HG03139 (cell line): Measurements from ENCODE around the gene FAM107B.

Experiments
- ATAC-seq: cut with Tn5 transposase; IDR thresholded peaks from one replicate; pipeline ENCODE4 v1.9.1; 2021; ENCODE audit not compliant: unreplicated experiment

Gene FAM107B

DNA sequence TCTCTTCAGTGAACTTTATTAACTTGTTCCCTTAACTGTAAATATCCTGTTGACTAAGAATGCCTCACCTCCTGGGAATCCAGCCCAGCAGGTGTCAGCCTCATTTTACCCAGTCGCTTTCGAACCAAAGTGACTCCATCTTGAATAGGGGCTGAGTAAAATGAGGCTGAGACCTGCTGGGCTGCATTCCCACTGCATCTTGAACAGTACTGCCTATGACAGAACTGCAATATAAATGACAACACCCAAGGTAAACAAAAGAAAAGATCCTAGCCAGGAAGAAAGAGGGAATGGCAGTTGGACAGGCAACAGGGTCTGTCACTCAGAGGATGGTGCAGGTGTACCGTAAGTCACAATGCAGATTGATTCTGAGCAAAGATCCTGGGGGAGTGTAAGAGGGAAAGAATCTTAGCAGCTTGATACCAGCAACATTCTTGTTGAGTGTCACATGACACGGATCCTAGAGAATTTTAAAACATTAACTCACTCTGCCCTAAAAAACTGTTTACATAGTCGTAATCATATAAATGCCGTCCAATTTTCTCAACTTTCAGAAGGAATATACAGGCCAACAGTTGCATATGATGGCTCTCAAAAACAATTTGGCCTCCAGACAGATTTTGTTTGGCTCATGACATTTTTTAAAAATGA lies 4.4 kb upstream of the FAM107B start:
- ATAC-seq, result no peak

DNA sequence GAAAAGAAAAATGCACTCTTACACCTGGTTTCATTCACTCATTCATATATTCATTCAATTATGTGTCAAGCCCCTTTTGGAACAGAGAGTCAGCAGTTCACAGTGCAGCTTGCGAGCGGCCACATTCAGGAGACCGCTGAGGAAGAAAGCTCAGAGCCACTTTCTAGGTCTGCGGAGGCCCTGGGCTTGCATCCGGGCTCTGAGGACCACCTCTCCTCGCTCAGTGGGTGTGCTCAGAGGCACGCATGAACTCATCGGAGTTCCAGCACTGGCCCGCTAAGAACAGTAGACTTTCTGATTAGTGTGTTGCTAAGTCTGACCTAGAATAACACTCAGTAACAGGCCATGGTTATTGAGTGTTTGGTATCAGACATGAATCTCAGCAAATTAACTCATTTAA lies 1.8 kb upstream of the FAM107B start:
- no peak for ATAC-seq

DNA sequence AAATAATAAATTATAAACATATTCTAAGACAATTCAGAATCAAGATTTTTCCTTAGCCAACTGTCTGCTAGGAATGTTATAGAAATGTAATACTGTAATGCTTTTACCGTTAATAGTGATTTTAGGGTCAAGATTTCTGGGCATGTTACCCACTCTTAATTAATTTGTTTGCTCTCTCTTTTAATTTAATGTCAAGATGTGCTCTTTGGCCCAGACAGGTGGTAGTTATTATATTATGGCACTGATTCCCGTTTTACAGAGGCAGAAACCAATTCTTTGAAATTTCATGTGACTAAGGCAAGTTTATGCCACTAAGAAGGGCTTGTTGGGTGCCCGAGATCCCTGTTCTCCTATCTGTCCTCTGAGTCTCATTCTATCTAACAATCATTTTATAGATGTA lies 959 bp upstream of the FAM107B start:
- no peak for ATAC-seq

DNA sequence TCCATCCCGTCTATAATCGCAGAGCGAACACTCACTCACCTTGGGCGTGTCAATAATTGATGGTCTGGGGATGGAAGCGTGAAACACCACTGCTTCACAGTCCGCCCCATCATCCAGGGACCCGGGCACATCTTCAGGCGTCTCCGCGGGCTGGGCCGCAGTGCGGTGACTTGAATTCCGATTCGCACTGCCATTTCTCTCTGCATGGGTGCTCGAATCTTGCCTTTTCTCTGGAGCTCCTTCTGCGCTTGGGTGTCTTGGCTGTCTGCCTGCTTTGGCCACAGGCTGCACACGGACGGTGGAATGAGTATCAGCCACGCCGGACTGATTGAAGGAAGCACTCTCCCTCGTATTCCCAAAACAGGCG lies 500 bp downstream of the FAM107B start:
- ATAC-seq, result no peak

DNA sequence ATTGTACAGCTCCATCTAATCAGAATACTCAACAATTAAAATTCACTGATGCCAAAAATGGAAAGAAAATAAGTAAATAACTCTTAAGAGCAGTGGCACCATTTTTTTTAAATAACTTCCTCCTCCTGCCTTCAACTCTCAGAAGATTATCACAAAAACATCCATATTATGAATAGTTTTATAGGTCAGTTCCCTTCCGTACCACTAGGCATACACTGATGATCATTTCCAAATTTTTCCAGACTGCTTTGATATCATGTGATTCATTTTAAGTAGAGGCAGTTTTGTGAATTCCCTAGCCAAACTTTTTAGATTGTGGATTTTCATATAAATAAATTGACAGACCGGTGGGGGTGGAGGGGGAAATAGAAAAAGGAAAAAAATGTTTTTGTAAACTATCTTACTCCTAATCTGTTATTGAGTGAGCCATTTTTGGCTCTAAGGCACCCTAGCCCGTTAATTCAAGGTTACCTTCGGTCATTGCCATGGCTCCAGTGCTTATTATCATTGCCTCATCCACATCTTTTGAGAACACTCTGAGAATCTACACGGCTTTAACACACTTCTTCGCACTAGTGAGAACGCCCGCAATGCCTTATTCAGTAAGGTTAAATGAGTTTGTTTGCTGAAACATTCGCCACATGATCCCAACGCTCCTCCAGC lies 1.0 kb downstream of the FAM107B start:
- no peak for ATAC-seq

DNA sequence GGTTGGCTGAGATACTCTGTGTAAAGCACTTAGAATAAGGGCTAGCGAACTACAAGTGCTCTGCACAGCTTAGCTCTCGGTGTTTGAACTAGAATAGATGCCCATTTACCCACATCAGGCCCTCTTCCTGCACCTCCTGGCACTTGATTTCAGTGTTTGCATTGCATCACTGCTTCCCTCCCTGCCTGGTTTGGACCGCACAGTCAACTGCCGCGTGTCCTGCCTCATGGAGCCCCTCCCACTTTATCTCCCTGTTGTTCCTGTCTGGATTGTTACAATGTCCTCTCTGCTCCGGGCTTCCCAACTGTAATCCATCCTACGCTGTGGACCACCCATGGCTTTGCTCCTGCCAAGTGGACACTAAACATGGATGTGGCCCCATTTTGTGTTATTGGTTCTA lies 2.3 kb downstream of the FAM107B start:
- ATAC-seq, result no peak

DNA sequence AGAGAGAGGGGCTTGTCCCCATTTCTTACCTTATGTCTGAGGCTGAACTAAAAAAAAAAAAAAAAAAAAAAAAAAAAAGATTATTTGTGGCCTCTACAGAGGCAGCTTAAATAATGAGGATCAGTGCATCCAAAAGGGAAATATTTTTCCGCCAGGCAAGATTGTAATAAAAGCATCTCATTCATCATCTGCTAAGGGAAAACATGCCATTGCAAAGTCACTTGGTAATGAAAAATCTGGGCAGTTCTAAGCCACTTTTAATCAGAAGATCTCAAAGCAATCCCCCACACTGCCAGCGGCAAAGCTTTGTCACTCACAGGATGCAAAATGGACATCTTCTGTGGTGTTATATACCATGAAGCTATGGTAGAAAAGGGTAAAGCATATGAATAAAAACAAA lies 3.8 kb downstream of the FAM107B start:
- no peak for ATAC-seq

DNA sequence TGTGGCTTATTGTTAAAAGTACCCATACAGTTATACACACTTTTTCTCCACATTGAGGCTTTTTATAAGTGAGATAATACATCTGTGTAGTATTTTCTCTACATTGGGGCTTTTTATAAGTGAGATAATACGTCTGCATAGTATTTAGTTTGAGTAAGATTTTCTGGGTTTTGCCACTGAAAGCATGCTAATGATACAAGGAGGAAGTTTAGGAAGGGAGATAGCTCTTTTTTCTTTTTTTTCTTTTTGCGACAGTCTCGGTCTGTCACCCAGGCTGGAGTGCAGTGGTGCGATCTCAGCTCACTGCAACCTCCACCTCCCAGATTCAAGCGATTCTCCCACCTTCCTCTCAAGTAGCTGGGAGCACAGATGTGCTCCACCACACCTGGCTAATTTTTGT lies 13.3 kb downstream of the FAM107B start:
- no peak for ATAC-seq

DNA sequence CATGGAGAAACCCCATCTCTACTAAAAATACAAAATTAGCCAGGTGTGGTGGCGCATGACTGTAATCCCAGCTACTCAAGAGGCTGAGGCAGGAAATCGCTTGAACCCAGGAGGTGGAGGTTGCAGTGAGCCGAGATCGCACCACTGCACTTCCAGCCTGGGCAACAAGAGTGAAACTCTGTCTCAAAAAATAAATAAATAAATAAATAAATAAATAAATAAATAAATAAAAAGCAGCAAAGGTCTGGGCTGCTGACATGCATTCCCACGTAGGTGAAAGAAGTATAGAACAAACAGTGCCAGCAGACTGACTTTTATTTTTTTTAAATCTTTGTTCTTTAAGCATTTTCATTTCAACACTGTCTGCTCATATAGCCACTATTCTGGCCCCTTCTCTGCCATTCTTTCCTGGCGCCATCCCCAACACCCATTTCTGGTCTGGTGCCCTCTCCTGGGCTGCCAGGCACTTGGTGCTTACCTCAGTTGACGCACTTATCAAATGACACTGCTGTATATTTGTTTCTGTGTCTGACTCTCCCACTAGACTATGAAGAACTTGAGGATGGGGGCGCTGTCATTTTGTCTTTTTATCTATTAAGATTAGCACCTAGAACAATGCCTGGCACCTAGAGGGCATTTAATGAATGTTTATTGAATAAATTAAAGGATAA lies 15.6 kb downstream of the FAM107B start:
- no peak for ATAC-seq

DNA sequence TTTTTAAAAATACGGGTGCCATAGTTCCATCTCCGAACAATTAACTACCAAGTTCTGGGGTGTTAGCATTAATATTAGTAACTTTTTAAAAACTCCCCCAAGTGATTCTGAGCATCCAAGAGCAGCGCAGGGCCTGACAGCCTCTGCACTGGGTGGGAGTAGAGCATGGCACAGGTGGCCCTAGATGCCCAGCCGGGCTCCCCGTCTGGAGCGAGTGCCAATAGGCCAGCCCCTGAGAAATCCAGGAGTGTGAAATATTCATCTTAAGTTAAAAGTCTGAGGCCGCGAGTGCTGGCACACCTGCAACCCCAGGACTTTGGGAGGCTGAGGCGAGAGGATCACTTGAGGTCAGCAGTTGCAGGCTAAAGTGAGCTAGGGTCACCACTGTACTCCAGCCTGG lies 16.2 kb downstream of the FAM107B start:
- ATAC-seq, result no peak

DNA sequence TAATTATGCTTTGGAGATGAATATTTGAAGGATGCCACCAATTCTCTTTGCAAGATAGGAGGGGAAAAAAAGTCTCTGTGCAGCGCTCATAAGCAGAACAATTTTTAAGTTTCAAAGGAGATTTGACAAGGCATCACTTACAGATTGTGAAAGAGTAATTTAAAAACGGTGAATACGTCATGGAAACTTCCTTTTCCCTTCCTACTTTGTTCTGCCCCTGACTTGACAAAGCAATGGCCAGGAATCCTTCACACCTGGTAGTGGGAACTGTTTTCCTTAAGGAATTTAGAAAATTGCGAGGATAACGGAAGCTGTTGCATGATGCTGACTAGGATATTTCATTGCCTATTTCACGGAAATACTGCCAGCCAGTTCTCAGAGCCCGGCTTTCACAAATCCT lies 16.7 kb downstream of the FAM107B start:
- ATAC-seq, result no peak

DNA sequence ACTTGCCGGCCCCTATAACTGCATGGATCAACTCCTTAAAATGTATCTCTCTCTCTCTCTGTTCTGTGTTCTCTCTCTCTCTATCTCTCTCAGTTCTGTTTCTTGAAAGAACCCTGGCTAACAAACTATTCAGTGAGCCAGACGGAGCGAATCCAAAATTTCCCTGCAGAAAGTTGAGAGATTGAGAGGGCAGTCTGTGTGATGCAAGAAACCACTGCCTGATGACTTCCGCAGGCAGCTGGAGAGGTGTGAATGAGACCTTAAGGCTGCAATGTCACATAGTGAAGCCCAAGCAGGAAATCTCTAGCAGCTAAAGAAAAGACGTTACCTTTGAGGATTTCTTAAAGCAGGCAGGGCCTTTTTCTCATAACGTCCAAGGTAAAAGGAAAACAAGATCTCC lies 17.3 kb downstream of the FAM107B start:
- no peak for ATAC-seq

DNA sequence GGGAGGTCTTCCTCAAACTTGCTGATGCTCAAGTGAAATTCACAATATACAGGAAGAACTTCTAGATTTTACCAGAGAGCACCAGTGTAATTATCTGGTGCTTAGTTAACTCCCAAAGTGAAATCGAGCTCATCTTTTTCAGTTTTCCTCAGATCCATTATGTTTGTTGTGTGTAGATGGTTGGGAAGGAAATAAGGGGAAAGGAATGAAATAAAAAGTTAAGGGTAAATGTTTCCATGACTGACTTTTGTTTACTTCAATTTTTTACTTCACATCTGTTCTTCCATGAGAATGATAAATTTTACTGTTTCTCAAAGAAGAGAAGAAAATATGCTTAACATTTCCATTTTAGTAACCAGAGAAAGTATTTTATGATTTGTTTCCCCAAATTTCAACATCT lies 21.3 kb downstream of the FAM107B start:
- no peak for ATAC-seq

DNA sequence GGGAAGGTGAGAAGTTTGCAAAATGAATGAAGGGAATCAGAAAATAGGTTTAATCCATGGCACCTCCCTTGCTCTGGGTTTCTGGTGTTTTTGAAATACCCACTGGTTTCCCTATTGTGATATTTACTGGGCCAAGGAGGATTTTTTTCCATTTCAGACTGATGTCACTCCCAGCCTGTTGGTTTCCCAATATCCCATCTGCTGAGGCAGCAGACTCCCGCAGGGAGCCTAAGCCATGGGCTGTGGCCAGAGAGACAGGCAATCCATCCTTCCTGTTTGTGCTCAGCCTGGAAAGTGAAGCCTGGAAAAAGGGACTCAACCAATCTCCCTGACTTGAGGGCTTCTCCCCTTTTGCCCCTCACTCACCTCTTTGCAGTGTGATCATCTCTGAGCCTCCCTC lies 22.8 kb downstream of the FAM107B start:
- no peak for ATAC-seq

DNA sequence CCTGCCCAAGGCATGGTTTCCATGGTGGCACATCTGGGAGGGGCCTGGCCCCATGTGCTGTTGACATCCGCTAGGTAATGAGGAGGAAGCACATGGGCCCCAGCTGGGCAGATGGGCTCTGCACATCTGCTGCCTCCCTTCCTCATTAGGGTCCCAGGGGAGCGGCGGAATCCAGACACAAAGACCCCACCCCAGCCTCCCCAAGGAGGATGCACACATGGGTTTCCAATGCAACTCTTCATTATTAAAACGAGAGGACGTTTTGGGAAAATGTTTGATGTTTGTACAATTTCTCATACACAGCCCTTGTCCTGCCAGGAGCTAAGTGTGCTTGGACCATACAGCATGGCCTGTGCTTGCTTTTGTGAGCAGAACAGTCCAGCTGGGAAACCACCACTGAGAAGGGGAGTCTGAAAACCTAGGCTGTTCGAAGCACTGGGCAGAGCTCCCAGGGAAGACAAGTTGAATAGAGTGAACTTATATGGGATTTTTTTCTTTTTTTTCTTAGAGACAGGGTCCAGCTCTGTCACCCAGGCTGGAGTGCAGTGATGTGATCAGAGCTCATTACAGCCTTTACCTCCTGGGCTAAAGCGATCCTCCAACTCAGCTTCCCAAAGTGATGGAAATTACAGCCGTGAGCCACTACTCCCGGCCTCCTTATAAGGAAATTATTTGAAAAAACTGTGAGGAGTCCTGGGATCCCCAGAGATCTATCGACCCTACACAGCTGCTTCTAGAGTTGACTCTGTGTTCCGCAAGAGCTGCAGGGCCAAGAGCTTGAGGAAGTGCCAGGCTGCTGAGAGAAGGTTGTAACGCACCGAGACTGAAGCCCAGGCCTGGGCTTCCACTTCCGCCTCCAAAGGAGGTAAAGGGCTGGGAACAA lies 23.4 kb downstream of the FAM107B start:
- ATAC-seq, result peak; percentile 64

DNA sequence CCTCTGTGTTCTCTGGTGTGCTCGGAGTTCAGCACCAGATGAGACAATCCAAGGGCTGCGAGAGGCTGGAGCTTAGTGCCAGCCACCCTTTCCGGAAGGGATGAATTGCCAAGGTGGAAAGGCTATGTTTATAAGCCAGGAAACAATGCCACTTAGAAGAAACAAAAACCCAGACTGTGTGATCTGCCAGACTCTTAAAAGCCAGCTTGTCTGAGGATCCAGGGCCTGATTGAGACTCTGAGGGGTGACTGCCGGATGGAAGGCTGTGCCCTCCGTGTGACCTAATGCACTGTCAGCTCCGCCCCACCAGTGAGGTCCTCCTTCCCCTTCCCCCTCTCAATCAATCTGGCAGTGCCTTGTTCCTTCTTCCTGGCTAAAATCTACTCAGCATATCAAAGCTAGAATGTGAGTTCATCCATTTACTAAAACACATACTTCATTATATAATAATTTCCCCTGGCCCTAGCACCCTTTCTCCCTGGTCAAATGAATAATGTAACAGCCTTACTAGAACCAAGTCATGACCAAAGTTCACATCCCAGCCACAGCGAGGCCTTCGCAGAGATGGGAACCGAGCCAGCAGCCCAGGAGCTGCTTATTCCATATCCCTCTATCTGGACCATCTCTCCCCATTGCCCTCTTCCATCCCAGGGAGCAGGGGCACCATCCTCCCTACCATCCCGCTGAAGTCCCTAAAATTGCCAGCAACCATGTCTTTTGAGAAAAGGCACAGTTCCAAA lies 25.5 kb downstream of the FAM107B start:
- no peak for ATAC-seq

DNA sequence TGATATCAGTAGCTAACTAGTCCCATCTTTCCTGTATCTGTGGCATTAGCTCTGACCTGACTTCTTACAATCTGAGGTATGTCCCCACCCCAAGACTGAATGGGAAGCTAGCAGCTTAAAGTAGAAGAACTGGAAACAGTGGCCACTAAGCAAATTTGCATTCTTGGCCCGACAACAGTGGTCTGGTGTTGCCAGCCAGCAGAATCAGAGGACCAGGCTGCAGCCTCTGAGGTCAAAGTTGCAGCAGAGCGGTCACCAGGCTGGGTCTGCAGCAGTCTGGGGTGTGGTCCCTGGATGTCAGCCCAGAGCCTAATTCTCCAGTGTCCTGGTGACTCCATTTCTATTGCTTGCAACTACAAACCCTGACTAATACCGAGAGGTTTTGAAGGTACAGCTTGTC lies 26.3 kb downstream of the FAM107B start:
- no peak for ATAC-seq

DNA sequence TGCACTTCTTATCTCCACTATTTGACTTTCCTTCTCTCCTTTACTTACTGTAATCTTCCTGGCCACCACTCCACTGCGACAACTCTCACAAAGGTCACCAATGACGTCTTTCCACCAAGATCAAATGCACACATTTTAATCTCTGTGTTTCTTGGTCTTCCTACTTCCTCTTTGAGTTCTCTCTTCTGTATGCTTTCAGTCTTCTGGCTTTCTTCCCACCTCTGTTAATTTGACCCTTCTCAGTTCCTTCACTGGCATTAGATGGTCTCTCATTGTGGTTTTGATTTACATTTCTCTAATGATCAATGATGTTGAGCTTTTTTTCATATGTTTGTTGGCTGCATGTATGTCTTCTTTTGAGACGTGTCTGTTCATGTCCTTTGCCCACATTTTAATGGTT lies 31.9 kb downstream of the FAM107B start:
- peak; percentile 80 for ATAC-seq

DNA sequence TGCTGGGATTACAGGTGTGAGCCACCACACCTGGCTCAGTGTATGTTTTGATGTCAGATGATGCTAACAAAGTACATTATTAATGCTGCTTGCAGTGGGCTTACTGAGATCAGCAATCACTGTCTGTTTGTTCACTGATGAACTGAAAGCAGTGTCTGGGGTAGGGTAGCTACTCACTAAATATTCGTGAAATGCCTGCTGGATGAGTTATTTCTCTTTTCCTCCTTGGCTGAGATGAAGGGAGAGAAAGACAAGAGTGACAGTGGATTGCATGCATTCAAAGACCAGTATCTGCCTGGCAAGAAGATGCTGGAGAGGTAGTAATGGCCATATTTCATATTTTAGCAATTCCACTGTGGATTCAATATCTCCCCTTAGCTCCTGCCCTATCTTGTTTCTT lies 32.3 kb downstream of the FAM107B start:
- ATAC-seq, result peak; percentile 10

DNA sequence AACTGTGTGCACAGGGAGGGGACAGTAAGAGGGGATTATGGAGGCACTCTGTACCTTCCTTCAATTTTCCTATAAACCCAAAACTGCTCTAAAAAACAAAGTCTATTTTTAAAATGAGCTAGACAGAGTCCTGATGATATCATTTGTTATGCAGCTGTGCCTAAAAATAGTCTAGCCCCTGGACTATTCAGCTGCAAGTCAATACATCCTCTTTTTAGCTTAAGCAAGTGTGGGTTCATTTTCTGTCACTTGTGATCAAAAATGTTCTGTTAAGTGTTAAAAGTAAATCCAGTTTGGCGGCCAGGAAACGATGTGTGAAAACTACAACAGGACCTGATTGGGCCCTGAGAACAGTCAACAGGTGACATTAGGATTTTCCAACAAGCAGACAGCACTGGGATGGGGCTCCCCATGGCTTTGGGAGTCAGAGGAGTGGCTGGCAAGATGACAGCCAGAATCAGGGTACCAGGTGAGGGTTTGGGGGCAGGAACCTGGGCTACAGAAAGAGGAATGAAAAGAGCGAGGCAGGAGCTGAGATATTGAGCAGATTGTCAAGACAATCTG lies 33.9 kb downstream of the FAM107B start:
- ATAC-seq, result no peak
